ENCODE measurements around the gene RIPK1.
"Not testable (repeated sequence)": the region's sequence is repeated elsewhere in the genome, so short reads cannot be mapped to it uniquely, and the experiment has no call there.

RIPK1 gene

GRCh38 chr6:3058957-3059356 is 9.3 kb upstream of the RIPK1 start:
- Mint-ChIP-seq H3K27me3 (no peaks in the 10 kb centered on the region), H3K4me1 (peaks cover 7% of the 10 kb centered on the region), H3K4me3 (no peak overlapping the region), H3K36me3 (no peaks in the 10 kb centered on the region), H3K27ac (no peak overlapping the region), H3K9me3 (no peaks in the 10 kb centered on the region)
- ATAC-seq = no peak

GRCh38 chr6:3060092-3060491 is 8.2 kb upstream of the RIPK1 start:
- not testable (repeated sequence) for ATAC-seq, H3K27ac Mint-ChIP-seq, H3K4me3 Mint-ChIP-seq, H3K36me3 Mint-ChIP-seq, H3K9me3 Mint-ChIP-seq, H3K4me1 Mint-ChIP-seq, H3K27me3 Mint-ChIP-seq

GRCh38 chr6:3061501-3061941 is 6.8 kb upstream of the RIPK1 start:
- Mint-ChIP-seq H3K27ac (no peak overlapping the region), H3K4me3 (no peak overlapping the region), H3K36me3 (no peaks in the 10 kb centered on the region), H3K4me1 (peaks cover 15% of the 10 kb centered on the region), H3K9me3 (no peaks in the 10 kb centered on the region), H3K27me3 (no peaks in the 10 kb centered on the region)
- ATAC-seq = no peak

- H3K27ac Mint-ChIP-seq = peak overlapping the region; percentile 62
- not testable (repeated sequence) for H3K27me3 Mint-ChIP-seq, ATAC-seq, H3K36me3 Mint-ChIP-seq, H3K9me3 Mint-ChIP-seq
- peak overlapping the region; percentile 85 for H3K4me3 Mint-ChIP-seq
- H3K4me1 Mint-ChIP-seq = peaks cover 32% of the 10 kb centered on the region
Measured at GRCh38 chr6:3063340-3063732, 5.0 kb upstream of the RIPK1 start.

GRCh38 chr6:3063733-3064700 is 4.3 kb upstream of the RIPK1 start:
- no peaks in the 10 kb centered on the region for H3K9me3 Mint-ChIP-seq
- peak overlapping the region; percentile 85 for H3K4me3 Mint-ChIP-seq
- H3K4me1 Mint-ChIP-seq = peaks cover 33% of the 10 kb centered on the region
- H3K27ac Mint-ChIP-seq = peak overlapping the region; percentile 62
- H3K36me3 Mint-ChIP-seq = no peaks in the 10 kb centered on the region
- no peaks in the 10 kb centered on the region for H3K27me3 Mint-ChIP-seq
- peak; percentile 93 for ATAC-seq

- Mint-ChIP-seq H3K27me3 (no peaks in the 10 kb centered on the region), H3K27ac (no peak overlapping the region), H3K4me3 (no peak overlapping the region), H3K9me3 (no peaks in the 10 kb centered on the region), H3K36me3 (peaks cover 11% of the 10 kb centered on the region), H3K4me1 (peaks cover 60% of the 10 kb centered on the region)
- ATAC-seq = no peak
Measured at GRCh38 chr6:3071568-3071967, 3.3 kb downstream of the RIPK1 start.

GRCh38 chr6:3072798-3073197 is 4.5 kb downstream of the RIPK1 start:
- Mint-ChIP-seq H3K27ac (no peak overlapping the region), H3K36me3 (peaks cover 23% of the 10 kb centered on the region), H3K4me3 (no peak overlapping the region), H3K27me3 (no peaks in the 10 kb centered on the region), H3K4me1 (peaks cover 61% of the 10 kb centered on the region), H3K9me3 (no peaks in the 10 kb centered on the region)
- no peak for ATAC-seq

- H3K36me3 Mint-ChIP-seq = peaks cover 29% of the 10 kb centered on the region
- H3K27ac Mint-ChIP-seq = peak overlapping the region; percentile 5
- no peak overlapping the region for H3K4me3 Mint-ChIP-seq
- H3K27me3 Mint-ChIP-seq = no peaks in the 10 kb centered on the region
- H3K9me3 Mint-ChIP-seq = no peaks in the 10 kb centered on the region
- peaks cover 55% of the 10 kb centered on the region for H3K4me1 Mint-ChIP-seq
- ATAC-seq = no peak
Measured at GRCh38 chr6:3073382-3073781, 5.1 kb downstream of the RIPK1 start.

GRCh38 chr6:3075772-3076113 is 7.4 kb downstream of the RIPK1 start:
- Mint-ChIP-seq H3K9me3 (no peaks in the 10 kb centered on the region), H3K36me3 (peaks cover 45% of the 10 kb centered on the region), H3K27ac (peak overlapping the region; percentile 60), H3K27me3 (no peaks in the 10 kb centered on the region), H3K4me1 (peaks cover 45% of the 10 kb centered on the region), H3K4me3 (no peak overlapping the region)
- ATAC-seq = no peak

- no peak for ATAC-seq
- Mint-ChIP-seq H3K27me3 (no peaks in the 10 kb centered on the region), H3K4me1 (peaks cover 40% of the 10 kb centered on the region), H3K4me3 (no peak overlapping the region), H3K27ac (no peak overlapping the region), H3K36me3 (peaks cover 50% of the 10 kb centered on the region), H3K9me3 (no peaks in the 10 kb centered on the region)
Measured at GRCh38 chr6:3076320-3076719, 8.0 kb downstream of the RIPK1 start.

GRCh38 chr6:3077430-3077829 is 9.1 kb downstream of the RIPK1 start:
- peak; percentile 64 for ATAC-seq
- Mint-ChIP-seq H3K4me1 (peaks cover 40% of the 10 kb centered on the region), H3K9me3 (no peaks in the 10 kb centered on the region), H3K36me3 (peaks cover 59% of the 10 kb centered on the region), H3K27ac (no peak overlapping the region), H3K4me3 (no peak overlapping the region), H3K27me3 (no peaks in the 10 kb centered on the region)

GRCh38 chr6:3078952-3079351 is 10.7 kb downstream of the RIPK1 start:
- H3K9me3 Mint-ChIP-seq, H3K27ac Mint-ChIP-seq, H3K4me3 Mint-ChIP-seq, H3K27me3 Mint-ChIP-seq, ATAC-seq: not testable (repeated sequence)
- Mint-ChIP-seq H3K36me3 (peaks cover 66% of the 10 kb centered on the region), H3K4me1 (peaks cover 33% of the 10 kb centered on the region)

- Mint-ChIP-seq H3K36me3 (peaks cover 70% of the 10 kb centered on the region), H3K4me1 (peaks cover 28% of the 10 kb centered on the region), H3K9me3 (no peaks in the 10 kb centered on the region), H3K4me3 (no peak overlapping the region), H3K27me3 (no peaks in the 10 kb centered on the region), H3K27ac (no peak overlapping the region)
- ATAC-seq = no peak
Measured at GRCh38 chr6:3079682-3080081, 11.4 kb downstream of the RIPK1 start.

GRCh38 chr6:3081960-3082359 is 13.7 kb downstream of the RIPK1 start:
- no peak overlapping the region for H3K4me3 Mint-ChIP-seq

GRCh38 chr6:3085074-3085473 is 16.8 kb downstream of the RIPK1 start:
- Mint-ChIP-seq H3K4me3 (no peak overlapping the region), H3K27ac (no peak overlapping the region), H3K9me3 (peaks cover 5% of the 10 kb centered on the region), H3K36me3 (peaks cover 77% of the 10 kb centered on the region), H3K4me1 (no peaks in the 10 kb centered on the region), H3K27me3 (no peaks in the 10 kb centered on the region)
- ATAC-seq = no peak

More at GRCh38 chr6:3081960-3082359, 13.7 kb downstream of the RIPK1 start:
- Mint-ChIP-seq H3K36me3 (peaks cover 80% of the 10 kb centered on the region), H3K27me3 (no peaks in the 10 kb centered on the region), H3K9me3 (peaks cover 5% of the 10 kb centered on the region), H3K27ac (no peak overlapping the region), H3K4me1 (peaks cover 9% of the 10 kb centered on the region)
- no peak for ATAC-seq

GRCh38 chr6:3086282-3086946 is 18.1 kb downstream of the RIPK1 start:
- no peak for ATAC-seq
- H3K36me3 Mint-ChIP-seq = peaks cover 75% of the 10 kb centered on the region
- H3K27me3 Mint-ChIP-seq = no peaks in the 10 kb centered on the region
- no peak overlapping the region for H3K4me3 Mint-ChIP-seq
- no peaks in the 10 kb centered on the region for H3K4me1 Mint-ChIP-seq
- no peak overlapping the region for H3K27ac Mint-ChIP-seq
- H3K9me3 Mint-ChIP-seq = peaks cover 5% of the 10 kb centered on the region

All from stimulated activated memory B cell treated with anti-CD40 and anti-IgM and Interleukin-4, amounts not matched to agents 10 μg/mL and 1 μg/mL and 100 μg/mL, for 72 hours (primary cell).